Measurements from ENCODE around the gene BORCS5.
A peak's percentile ranks its signal among the peaks of the same experiment; 100 is the strongest.

The BORCS5 gene

GRCh38 chr12:12428961-12429657 is 72.2 kb downstream of the BORCS5 start:
- DNase-seq (ENCODE audit: low read depth in 4 of 4, low spot score in 1 of 4), result no peak

GRCh38 chr12:12432364-12432763 is 75.5 kb downstream of the BORCS5 start:
- DNase-seq (ENCODE audit: low read depth in 4 of 4, low spot score in 1 of 4), result no peak

GRCh38 chr12:12433203-12433731 is 76.4 kb downstream of the BORCS5 start:
- no peak for DNase-seq (ENCODE audit: low read depth in 4 of 4, low spot score in 1 of 4)

- no peak for DNase-seq (ENCODE audit: low read depth in 4 of 4, low spot score in 1 of 4)
These were observed 80.0 kb downstream of the BORCS5 start for GRCh38 chr12:12436831-12437345.

- peak in 2 of 4 experiments; percentile 35 to 49 for DNase-seq (ENCODE audit: low read depth in 4 of 4, low spot score in 1 of 4)
These were observed 82.8 kb downstream of the BORCS5 start for GRCh38 chr12:12439636-12440035.

GRCh38 chr12:12440784-12441428 is 84.0 kb downstream of the BORCS5 start:
- DNase-seq (ENCODE audit: low read depth in 4 of 4, low spot score in 1 of 4), result no peak

- no peak for DNase-seq (ENCODE audit: low read depth in 4 of 4, low spot score in 1 of 4)
These were observed 84.5 kb downstream of the BORCS5 start for GRCh38 chr12:12441429-12441807.

- peak in 1 of 4 experiments; percentile 23 for DNase-seq (ENCODE audit: low read depth in 4 of 4, low spot score in 1 of 4)
These were observed 85.1 kb downstream of the BORCS5 start for GRCh38 chr12:12441843-12442461.

GRCh38 chr12:12442548-12443071 is 85.7 kb downstream of the BORCS5 start:
- DNase-seq (ENCODE audit: low read depth in 4 of 4, low spot score in 1 of 4), result no peak

GRCh38 chr12:12443431-12443878 is 86.6 kb downstream of the BORCS5 start:
- no peak for DNase-seq (ENCODE audit: low read depth in 4 of 4, low spot score in 1 of 4)

GRCh38 chr12:12445165-12445881 is 88.4 kb downstream of the BORCS5 start:
- no peak for DNase-seq (ENCODE audit: low read depth in 4 of 4, low spot score in 1 of 4)

GRCh38 chr12:12445882-12446181 is 89.0 kb downstream of the BORCS5 start:
- no peak for DNase-seq (ENCODE audit: low read depth in 4 of 4, low spot score in 1 of 4)

GRCh38 chr12:12446786-12447185 is 89.9 kb downstream of the BORCS5 start:
- DNase-seq (ENCODE audit: low read depth in 4 of 4, low spot score in 1 of 4), result no peak

GRCh38 chr12:12447236-12447635 is 90.4 kb downstream of the BORCS5 start:
- DNase-seq (ENCODE audit: low read depth in 4 of 4, low spot score in 1 of 4), result no peak

GRCh38 chr12:12447837-12448236 is 91.0 kb downstream of the BORCS5 start:
- no peak for DNase-seq (ENCODE audit: low read depth in 4 of 4, low spot score in 1 of 4)

- DNase-seq (ENCODE audit: low read depth in 4 of 4, low spot score in 1 of 4), result no peak
These were observed 92.7 kb downstream of the BORCS5 start for GRCh38 chr12:12449533-12450025.

GRCh38 chr12:12450043-12450471 is 93.2 kb downstream of the BORCS5 start:
- DNase-seq (ENCODE audit: low read depth in 4 of 4, low spot score in 1 of 4), result no peak

GRCh38 chr12:12451098-12451497 is 94.2 kb downstream of the BORCS5 start:
- DNase-seq (ENCODE audit: low read depth in 4 of 4, low spot score in 1 of 4), result no peak

GRCh38 chr12:12452326-12452902 is 95.5 kb downstream of the BORCS5 start:
- no peak for DNase-seq (ENCODE audit: low read depth in 4 of 4, low spot score in 1 of 4)

GRCh38 chr12:12453635-12454034 is 96.8 kb downstream of the BORCS5 start:
- no peak for DNase-seq (ENCODE audit: low read depth in 4 of 4, low spot score in 1 of 4)

- DNase-seq (ENCODE audit: low read depth in 4 of 4, low spot score in 1 of 4), result no peak
These were observed 97.4 kb downstream of the BORCS5 start for GRCh38 chr12:12454315-12454714.
